Measurements from ENCODE around the gene BNIPL. TPM values are rescaled to one million over a fixed set of nuclear protein-coding genes. Genes with fewer than 3 reads are reported as not detected.

Gene BNIPL
- total RNA-seq, 3 donors from 2014 or later = 0.41 to 1.1 (median 0.63) TPM

DNA sequence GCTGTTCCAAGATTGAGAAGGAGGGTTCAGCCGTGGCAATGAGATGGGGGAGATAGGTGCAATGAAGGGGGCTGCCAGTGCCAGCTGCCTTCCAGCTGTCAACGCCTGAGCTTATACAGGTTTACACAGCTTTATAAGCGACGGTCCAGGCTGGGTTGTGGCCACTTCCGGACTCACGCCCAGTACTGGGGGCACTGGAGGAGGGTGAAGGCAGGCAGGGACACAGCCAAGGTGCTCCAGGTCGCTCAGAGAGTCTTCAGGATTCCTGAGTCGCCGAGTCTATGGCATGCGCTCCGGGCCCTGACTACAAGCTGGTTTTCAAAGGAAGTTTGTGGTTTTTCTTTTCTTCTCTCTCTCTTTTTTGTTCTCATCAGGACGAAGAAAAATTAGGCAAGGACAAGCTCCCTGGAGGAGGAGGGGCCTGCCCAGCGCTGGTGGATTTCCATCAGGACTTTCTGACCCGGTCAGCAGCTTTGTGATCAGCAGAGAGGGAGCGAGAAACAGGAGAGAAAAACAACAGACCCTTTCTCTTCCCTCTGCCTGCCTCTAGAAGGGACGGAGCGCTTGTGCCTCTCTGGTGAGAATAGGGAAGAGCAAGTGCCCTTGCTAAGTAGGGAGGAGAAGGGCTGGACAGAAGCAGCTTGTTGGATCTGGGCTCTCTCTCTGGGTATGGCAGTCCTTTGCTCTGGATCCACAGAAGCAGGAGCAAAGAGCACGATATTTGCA is 29.9 kb upstream of the BNIPL start, which contains the start of gene MINDY1:
Gene MINDY1, minus strand, starts transcription at position 576 of the 726 bp plus-strand sequence. CDS start 4,285 bp downstream, outside the sequence.
- peak within 1 kb of the TSS; percentile 48 for H3K4me3 ChIP-seq
- no peaks in the 10 kb centered on the region for H3K36me3 ChIP-seq (ENCODE audit: low read depth)
- no peaks in the 10 kb centered on the region for H3K9me3 ChIP-seq
- peaks cover 46% of the 10 kb centered on the region for H3K4me1 ChIP-seq (ENCODE audit: low read depth)
- TF ChIP-seq, protein P1, sequence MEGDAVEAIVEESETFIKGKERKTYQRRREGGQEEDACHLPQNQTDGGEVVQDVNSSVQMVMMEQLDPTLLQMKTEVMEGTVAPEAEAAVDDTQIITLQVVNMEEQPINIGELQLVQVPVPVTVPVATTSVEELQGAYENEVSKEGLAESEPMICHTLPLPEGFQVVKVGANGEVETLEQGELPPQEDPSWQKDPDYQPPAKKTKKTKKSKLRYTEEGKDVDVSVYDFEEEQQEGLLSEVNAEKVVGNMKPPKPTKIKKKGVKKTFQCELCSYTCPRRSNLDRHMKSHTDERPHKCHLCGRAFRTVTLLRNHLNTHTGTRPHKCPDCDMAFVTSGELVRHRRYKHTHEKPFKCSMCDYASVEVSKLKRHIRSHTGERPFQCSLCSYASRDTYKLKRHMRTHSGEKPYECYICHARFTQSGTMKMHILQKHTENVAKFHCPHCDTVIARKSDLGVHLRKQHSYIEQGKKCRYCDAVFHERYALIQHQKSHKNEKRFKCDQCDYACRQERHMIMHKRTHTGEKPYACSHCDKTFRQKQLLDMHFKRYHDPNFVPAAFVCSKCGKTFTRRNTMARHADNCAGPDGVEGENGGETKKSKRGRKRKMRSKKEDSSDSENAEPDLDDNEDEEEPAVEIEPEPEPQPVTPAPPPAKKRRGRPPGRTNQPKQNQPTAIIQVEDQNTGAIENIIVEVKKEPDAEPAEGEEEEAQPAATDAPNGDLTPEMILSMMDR (IDR thresholded peaks at IDR 0.05) = no peak
- DNase-seq (peak; percentile 82 to 86 (median 84)), ATAC-seq (peak; percentile 72)
- intact Hi-C loops (cut with DNase I, micrococcal nuclease) = loop anchor here in 1 of 2 donors (10.0 kb wide), 1 partner anchor 48 kb away; the partner anchor contains the start of gene CDC42SE1

DNA sequence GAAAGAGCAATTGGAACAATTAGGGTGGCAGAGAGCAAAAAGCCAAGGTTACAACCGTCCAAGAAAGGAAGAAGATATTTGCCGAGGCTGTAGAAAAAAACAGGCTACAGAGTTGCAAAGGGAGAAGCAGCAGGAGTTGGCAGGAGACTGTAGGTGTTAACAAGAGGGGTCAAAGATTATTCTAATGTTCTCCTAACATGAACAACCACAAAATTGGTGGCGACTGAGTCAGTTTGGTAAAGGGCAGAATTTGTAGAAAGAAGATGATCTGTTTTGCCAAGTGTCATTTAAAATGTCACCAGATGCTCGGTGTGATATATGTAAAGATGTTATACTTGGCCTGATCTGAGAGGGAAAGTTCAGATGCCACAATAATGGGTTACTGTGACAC is 28.5 kb upstream of the BNIPL start:
- Histone ChIP-seq H3K9me3 (no peaks in the 10 kb centered on the region), H3K4me3 (peak overlapping the region; percentile 48), H3K36me3 (ENCODE audit: low read depth) (no peaks in the 10 kb centered on the region), H3K4me1 (ENCODE audit: low read depth) (peaks cover 56% of the 10 kb centered on the region)
- intact Hi-C loops (cut with DNase I, micrococcal nuclease) = loop anchor here in 1 of 2 donors (10.0 kb wide), 1 partner anchor 47 kb away; the partner anchor contains the start of gene CDC42SE1
- DNase-seq (no peak), ATAC-seq (no peak)
- TF ChIP-seq, protein P1 (IDR thresholded peaks at IDR 0.05) = no peak

DNA sequence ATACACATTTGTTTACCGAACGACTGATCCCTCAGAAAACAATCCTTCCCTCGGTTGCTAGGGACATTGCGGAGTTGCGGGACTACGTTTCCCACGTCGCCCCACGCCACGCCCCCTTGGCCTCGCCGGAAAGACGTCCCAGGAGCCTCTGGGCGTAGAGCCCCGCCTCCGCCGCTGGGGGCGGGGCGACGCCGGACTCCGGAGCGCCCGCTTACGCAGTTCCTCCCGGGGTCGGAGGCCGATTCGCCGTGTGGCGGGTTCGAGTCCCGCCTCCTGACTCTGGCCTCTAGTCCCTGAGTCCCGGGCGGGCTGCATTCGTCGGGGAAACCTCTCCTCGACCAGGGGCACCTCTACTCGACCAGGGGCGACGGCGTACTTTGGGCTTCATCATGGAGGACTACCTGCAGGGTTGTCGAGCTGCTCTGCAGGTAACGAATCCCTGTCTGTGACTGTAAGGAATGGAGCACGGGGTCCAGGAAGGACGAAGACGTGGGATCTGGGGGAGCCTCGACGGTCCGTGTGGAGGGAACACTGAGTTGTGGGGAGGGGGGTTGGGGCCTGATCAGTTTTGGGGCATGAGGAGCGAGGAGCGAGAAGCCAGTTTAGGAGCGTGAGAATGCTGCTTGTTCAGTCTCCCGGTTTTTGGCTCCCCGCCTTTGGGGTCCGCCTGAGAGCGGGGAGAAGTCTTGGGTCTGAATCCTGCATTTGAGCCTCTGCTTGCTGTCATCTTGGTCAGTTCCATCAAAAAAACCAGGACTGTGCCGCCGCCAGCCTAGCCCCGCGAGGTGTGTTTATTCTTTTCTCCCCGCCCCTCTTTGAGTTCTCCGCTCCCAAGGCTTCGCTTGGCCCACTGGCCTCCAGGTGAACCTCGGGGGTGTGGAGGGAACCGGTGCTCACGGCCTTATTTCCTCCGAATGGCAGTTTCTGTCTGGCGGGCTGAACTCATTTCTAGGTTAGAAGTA is 27.9 kb upstream of the BNIPL start, which contains the start of gene PRUNE1:
Gene PRUNE1, plus strand, starts transcription at position 206 of the 962 bp plus-strand sequence. Its CDS starts 184 bp downstream, at position 390.
- Histone ChIP-seq H3K36me3 (ENCODE audit: low read depth) (no peaks in the 10 kb centered on the region), H3K9me3 (no peaks in the 10 kb centered on the region), H3K4me3 (peak within 1 kb of the TSS; percentile 48), H3K4me1 (ENCODE audit: low read depth) (peaks cover 60% of the 10 kb centered on the region)
- intact Hi-C loops (cut with DNase I, micrococcal nuclease) = loop anchor here in 1 of 2 donors (10.0 kb wide), 1 partner anchor 46 kb away; the partner anchor contains the start of gene CDC42SE1
- ATAC-seq (peak; percentile 89), DNase-seq (peak; percentile 97 to 99 (median 97))
- TF ChIP-seq, protein P1 (IDR thresholded peaks at IDR 0.05) = no peak

DNA sequence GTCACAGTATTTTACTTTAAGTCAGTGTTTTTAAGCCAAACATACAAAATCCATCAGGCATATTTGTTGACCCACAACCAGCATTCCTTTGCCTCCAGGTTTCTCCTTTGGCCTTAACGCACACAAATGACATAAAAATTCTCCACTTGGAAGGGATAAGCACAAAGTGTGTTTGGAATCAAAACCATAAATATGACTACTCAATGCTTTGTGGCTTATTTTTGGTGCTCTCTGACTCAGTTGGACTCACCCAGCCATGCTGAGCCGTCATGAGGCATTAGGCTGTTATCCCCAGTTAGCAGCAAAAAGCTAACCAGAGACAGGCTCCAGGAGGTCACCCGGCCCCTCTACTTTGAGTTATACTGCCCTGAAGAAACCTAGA is 27.2 kb upstream of the BNIPL start:
- intact Hi-C loops (cut with DNase I, micrococcal nuclease) = loop anchor here in 1 of 2 donors (10.0 kb wide), 1 partner anchor 46 kb away; the partner anchor contains the start of gene CDC42SE1
- ATAC-seq (no peak), DNase-seq (no peak)
- Histone ChIP-seq H3K4me3 (no peak overlapping the region), H3K36me3 (ENCODE audit: low read depth) (no peaks in the 10 kb centered on the region), H3K9me3 (no peaks in the 10 kb centered on the region), H3K4me1 (ENCODE audit: low read depth) (peaks cover 60% of the 10 kb centered on the region)
- TF ChIP-seq, protein P1 (IDR thresholded peaks at IDR 0.05) = no peak

DNA sequence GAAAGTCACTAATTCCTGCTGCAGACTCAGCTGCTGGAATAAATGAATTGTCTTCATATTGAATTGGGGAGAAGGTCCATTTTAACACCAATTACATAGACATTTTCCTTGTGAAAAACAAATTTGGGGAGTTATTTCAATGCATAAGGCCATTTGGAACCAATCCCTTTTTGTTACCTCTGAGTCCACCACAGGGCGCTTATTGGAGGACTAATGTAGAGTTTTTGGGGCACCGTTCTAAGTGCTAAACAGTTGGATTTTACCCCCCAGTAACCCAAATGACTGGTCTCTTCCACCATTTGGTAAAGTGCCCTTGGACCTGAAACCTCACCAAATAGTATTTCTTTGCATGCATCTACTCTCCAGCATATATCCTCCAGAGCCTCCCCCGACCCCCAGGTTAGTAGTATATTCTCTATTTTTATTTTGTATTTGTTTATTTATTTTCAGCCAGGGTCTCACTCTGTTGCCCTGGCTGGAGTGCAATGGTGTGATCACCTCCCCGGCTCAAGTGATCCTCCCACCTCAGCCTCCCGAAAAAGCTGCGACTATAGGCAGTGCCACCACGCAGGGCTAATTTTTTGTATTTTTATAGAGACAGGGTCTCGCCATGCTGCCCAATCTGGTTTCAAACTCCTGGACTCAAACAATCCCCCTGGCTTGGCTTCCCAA is 26.6 kb upstream of the BNIPL start:
- DNase-seq (no peak), ATAC-seq (no peak)
- Histone ChIP-seq H3K9me3 (no peaks in the 10 kb centered on the region), H3K36me3 (ENCODE audit: low read depth) (no peaks in the 10 kb centered on the region), H3K4me3 (no peak overlapping the region), H3K4me1 (ENCODE audit: low read depth) (peaks cover 56% of the 10 kb centered on the region)
- intact Hi-C loops (cut with DNase I, micrococcal nuclease) = loop anchor here in 1 of 2 donors (10.0 kb wide), 1 partner anchor 45 kb away; the partner anchor contains the start of gene CDC42SE1
- TF ChIP-seq, protein P1 (IDR thresholded peaks at IDR 0.05) = no peak

Measured in mucosa of descending colon (tissue), 3 donors.